ENCODE results near the gene SPEF1. TPM values are rescaled to one million over a fixed set of nuclear protein-coding genes. Genes with fewer than 3 reads are reported as not detected.

Gene SPEF1
- total and polyA plus RNA-seq, 2 of the 4 experiments (the other 2 are of a cell fraction), result 0.15 TPM; not detected in 1

DNA sequence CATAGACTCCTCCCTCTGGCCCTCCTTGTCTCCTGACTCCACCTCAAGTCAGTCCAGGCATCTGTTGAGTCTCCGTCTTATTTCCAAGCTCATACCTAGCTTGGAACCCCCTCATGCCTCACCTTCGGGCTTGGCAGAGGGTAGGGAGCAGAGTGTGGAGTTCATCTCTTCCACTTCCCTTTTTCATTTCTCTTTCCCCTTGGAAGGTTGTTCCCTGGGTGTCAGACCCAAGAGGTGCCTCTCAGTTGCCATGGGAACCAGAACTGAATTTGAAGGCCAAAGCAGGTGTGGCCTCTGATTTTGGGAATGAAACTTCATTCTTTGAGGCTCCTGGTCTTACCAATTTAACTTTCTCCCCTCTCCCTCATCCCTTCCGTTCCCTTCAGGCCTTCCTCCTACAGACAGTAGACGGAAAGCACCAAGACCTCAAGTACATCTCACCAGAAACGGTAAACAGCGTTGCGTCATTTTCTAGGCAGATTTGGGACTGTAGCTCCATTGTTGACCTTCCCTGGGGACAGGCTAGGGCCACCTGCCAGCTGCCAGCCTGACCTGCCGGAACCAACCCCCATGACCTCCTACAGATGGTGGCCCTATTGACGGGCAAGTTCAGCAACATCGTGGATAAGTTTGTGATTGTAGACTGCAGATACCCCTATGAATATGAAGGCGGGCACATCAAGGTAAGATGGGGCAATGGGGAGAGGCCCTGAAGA, 21.4 kb upstream of the SPEF1 start:
- CTCF ChIA-PET, result no interaction called here

More for the DNA sequence above, 21.4 kb upstream of the SPEF1 start:
- no peak overlapping the region for H2BK5ac ChIP-seq (ENCODE audit: low read depth, low read length, poor library complexity, severe bottlenecking)
- no peak overlapping the region for H2AK5ac ChIP-seq (ENCODE audit: low read depth, low read length)
- DNase-seq (no peak), ATAC-seq (ENCODE audit: low read depth) (no peak)
- H3K36me3 ChIP-seq (ENCODE audit: control insufficient read depth, insufficient read depth, low read length), result peaks cover 72% of the 10 kb centered on the region
- no peak overlapping the region for H3K23ac ChIP-seq (ENCODE audit: low read depth, low read length)
- intact Hi-C loops (cut with micrococcal nuclease), result no loop called here
- dilution Hi-C loops (cut with HindIII; ENCODE audit: low sequenced_read_pairs, unreplicated experiment), result no loop called here
- in situ Hi-C loops (cut with MboI; ENCODE audit: low sequenced_read_pairs), result no loop called here
- no peak overlapping the region for H3K56ac ChIP-seq (ENCODE audit: extremely low read depth, insufficient read depth, low read length)
- H2AK9ac ChIP-seq (replicated peaks; ENCODE audit: low read depth, low read length, poor library complexity), result peak overlapping the region; percentile 81
- H3K9me1 ChIP-seq (ENCODE audit: insufficient read depth, low read length), result peaks cover 42% of the 10 kb centered on the region
- H4K5ac ChIP-seq (ENCODE audit: low read depth, low read length), result no peak overlapping the region
- H3K18ac ChIP-seq (ENCODE audit: low read depth, low read length), result no peak overlapping the region
- no peak overlapping the region for H2BK20ac ChIP-seq (ENCODE audit: low read depth, low read length)
- H2AFZ ChIP-seq (replicated peaks; ENCODE audit: low read length, poor library complexity), result no peak overlapping the region
- H3K4me3 ChIP-seq (ENCODE audit: insufficient read depth, low read depth, low read length), result no peak overlapping the region
- H4K20me1 ChIP-seq (ENCODE audit: insufficient read depth, low read length), result no peaks in the 10 kb centered on the region
- no peak overlapping the region for H4K8ac ChIP-seq (ENCODE audit: low read depth in 2 of 2, low read length in 2 of 2)
- H3K9me3 ChIP-seq (ENCODE audit: control insufficient read depth, insufficient read depth, low read length), result no peaks in the 10 kb centered on the region
- no peak overlapping the region for H2BK15ac ChIP-seq (ENCODE audit: low read depth, low read length)
- 0 out of 2 replicates have a peak, but pooled peaks have one; percentile 6 for TF ChIP-seq CEBPB (IDR thresholded peaks at IDR 0.05; ENCODE audit: low read depth, low read length)
- no peak for TF ChIP-seq SMC3 (IDR thresholded peaks at IDR 0.05; ENCODE audit: low read depth, low read length)
- no peak overlapping the region for H3K4ac ChIP-seq (ENCODE audit: low read depth, low read length)
- H3K27ac ChIP-seq (ENCODE audit: insufficient read depth, low read length), result no peak overlapping the region
- H3K14ac ChIP-seq (replicated peaks; ENCODE audit: low read depth, low read length), result no peak overlapping the region
- H4K91ac ChIP-seq (ENCODE audit: insufficient read depth, low read depth, low read length), result no peak overlapping the region
- no TSS peak for BruUV-seq (replicated peaks)
- 95% methylated on average over 4 of the region's 11 CpGs; no CpG with 5 or more reads in 1 of the 2 experiments for WGBS, 2 experiments (ENCODE audit: extremely low coverage in 2 of 2, insufficient read length in 1 of 2)
- H3K4me1 ChIP-seq (ENCODE audit: control insufficient read depth, insufficient read depth, low read length), result peaks cover 38% of the 10 kb centered on the region
- peaks cover 33 to 95% of the 10 kb centered on the region in 2 experiments for H3K79me1 ChIP-seq (ENCODE audit: low read depth in 1 of 2, low read length in 2 of 2)
- H3K27me3 ChIP-seq (ENCODE audit: control insufficient read depth, insufficient read depth, low read length), result no peaks in the 10 kb centered on the region
- H3K9ac ChIP-seq (ENCODE audit: low read depth, low read length), result no peak overlapping the region
- H3K4me2 ChIP-seq (ENCODE audit: low read depth, low read length), result no peak overlapping the region
- POLR2A ChIA-PET (ENCODE audit: unreplicated experiment), result no interaction called here
- no peak overlapping the region for H2BK120ac ChIP-seq (ENCODE audit: low read depth, low read length)

Data from IMR-90 (cell line).